Sigmoid colon (tissue), 7 donors: ENCODE measurements around the gene ESRRA. TPM values are rescaled to one million over a fixed set of nuclear protein-coding genes. Genes with fewer than 3 reads are reported as not detected.
A peak's percentile ranks its signal among the peaks of the same experiment; 100 is the strongest.

ENCODE experiments used
- DNase-seq: peaks from one replicate; pipeline ENCODE4 v3.0.0-alpha.2; 2019
- H3K27ac ChIP-seq, 4 donors: fragments of 200-600 bp; sonication (generic); one replicate each; pipeline ENCODE4 v1.5.1; 2016 to 2019; ENCODE audit warnings: mild to moderate bottlenecking in 1 of 4
- H3K27me3 ChIP-seq, 3 donors: fragments of 200-600 bp; sonication (generic); one replicate each; pipeline ENCODE4 v1.5.1; 2019; ENCODE audit warnings: mild to moderate bottlenecking in 1 of 3
- H3K36me3 ChIP-seq, 4 donors: fragments of 200-600 bp; sonication (generic); one replicate each; pipeline ENCODE4 v1.5.1; 2016 to 2019
- H3K4me1 ChIP-seq, 4 donors: fragments of 200-600 bp; sonication (generic); one replicate each; pipeline ENCODE4 v1.5.1; 2017 to 2019
- H3K4me3 ChIP-seq, 4 donors: fragments of 200-600 bp; sonication (generic); one replicate each; pipeline ENCODE4 v1.5.1; 2017 to 2019; ENCODE audit warnings: mild to moderate bottlenecking in 2 of 4, moderate library complexity in 1 of 4
- H3K9me3 ChIP-seq, 4 donors: fragments of 200-600 bp in 3 of 4; sonication (generic) in 3 of 4; one replicate each; pipeline versions ENCODE4 v1.5.1 to v1.6.1; 2013 to 2019
- EP300 ChIP-seq, 4 donors: sonication (generic); formaldehyde crosslinking; IDR thresholded peaks; one replicate each; pipeline ENCODE4 v1.6.1; 2017; ENCODE audit warnings: antibody characterized with exemption in 4 of 4
- POLR2A ChIP-seq, 2 donors: fragments of 450-650 bp; IDR thresholded peaks; one replicate each; pipeline ENCODE4 v1.6.1; 2016; ENCODE audit warnings: antibody characterized with exemption in 2 of 2, mild to moderate bottlenecking in 2 of 2, moderate library complexity in 2 of 2
- POLR2AphosphoS5 ChIP-seq, 4 donors: sonication (generic); formaldehyde crosslinking; IDR thresholded peaks; one replicate each; pipeline ENCODE4 v1.6.1; 2017; ENCODE audit warnings: antibody characterized with exemption in 4 of 4
- WGBS, 2 donors: extraction: QIAGEN DNeasy Blood & Tissue Kit; methylation state at CpG; one replicate each; pipeline ENCODE4 v1.1.7; 2013; 5-methylcytosine and 5-hydroxymethylcytosine counted together
- intact Hi-C: fragments of 100-400 bp; cut with DNase I; formaldehyde crosslinking; loops from one replicate; pipeline ENCODE4 v1.15.1; 2023
- polyA plus RNA-seq, 3 donors: library from polyadenylated mRNA; stranded (reverse); fragments of 200-250 nt; gene quantifications; one replicate each; pipeline ENCODE4 v1.2.3, GENCODE V29; 2013
- total RNA-seq, 4 donors: library from RNA; depleted of rRNA; stranded (reverse); fragments of >200 nt; gene quantifications; one replicate each; pipeline ENCODE4 v1.1.0, GENCODE V29; 2016
- TF ChIP-seq, protein P1 (sequence below), 4 experiments: fragments of 450-650 bp in 3 of 4; fragments of 200-600 bp in 1 of 4; IDR thresholded peaks; one replicate each; pipeline ENCODE4 v1.5.1; 2016 to 2019; ENCODE audit warnings: antibody characterized with exemption in 4 of 4, mild to moderate bottlenecking in 3 of 4, moderate library complexity in 2 of 4
- donor health status: healthy with polysubstance abuse.
- donor health status: Bipolar disorder and iron deficiency.
- donor health status: healthy.

Gene ESRRA
- total and polyA plus RNA-seq, 7 donors: 39.9 to 244 (median 48.7) TPM

DNA sequence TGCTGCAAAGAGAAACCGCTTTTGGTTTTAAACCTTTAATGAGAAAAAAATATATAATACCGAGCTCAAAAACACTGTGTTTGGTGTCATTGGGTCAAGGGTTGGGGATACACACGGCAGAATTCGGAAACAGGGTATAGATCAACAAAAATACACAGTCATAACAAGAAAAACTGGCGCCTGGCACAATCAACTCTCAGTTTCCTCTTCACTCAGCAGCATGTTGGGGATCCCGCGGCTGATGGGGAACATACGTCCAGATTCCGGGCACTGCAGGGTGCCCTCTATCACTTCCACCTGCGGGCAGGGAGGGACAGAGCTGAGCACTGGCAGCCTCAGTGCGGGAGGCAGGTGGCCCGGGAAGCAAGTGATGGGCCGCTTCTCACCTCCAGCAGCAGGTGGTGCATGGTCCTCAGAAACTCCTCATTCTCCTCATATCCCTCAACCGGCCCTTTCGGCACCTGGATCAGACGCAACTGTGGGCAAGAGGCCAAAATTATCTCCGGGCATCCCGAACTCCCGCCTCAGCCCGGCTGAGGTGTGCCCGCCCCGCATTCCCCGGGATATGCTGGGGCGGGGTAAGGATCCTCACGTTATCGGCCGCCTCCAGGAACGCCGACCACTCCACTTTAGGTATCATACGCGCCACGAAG, 11.5 kb downstream of the ESRRA start:
- intact Hi-C loops: no loop called here
- WGBS, 2 donors: 2 to 6% methylated on average over 32 of the region's 32 CpGs
- TF ChIP-seq, protein P1, sequence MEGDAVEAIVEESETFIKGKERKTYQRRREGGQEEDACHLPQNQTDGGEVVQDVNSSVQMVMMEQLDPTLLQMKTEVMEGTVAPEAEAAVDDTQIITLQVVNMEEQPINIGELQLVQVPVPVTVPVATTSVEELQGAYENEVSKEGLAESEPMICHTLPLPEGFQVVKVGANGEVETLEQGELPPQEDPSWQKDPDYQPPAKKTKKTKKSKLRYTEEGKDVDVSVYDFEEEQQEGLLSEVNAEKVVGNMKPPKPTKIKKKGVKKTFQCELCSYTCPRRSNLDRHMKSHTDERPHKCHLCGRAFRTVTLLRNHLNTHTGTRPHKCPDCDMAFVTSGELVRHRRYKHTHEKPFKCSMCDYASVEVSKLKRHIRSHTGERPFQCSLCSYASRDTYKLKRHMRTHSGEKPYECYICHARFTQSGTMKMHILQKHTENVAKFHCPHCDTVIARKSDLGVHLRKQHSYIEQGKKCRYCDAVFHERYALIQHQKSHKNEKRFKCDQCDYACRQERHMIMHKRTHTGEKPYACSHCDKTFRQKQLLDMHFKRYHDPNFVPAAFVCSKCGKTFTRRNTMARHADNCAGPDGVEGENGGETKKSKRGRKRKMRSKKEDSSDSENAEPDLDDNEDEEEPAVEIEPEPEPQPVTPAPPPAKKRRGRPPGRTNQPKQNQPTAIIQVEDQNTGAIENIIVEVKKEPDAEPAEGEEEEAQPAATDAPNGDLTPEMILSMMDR (IDR thresholded peaks at IDR 0.05): no peak
- peak in 1 of 4 donors; percentile 22 for TF ChIP-seq EP300 (IDR thresholded peaks at IDR 0.05)
- Histone ChIP-seq H3K4me3 (peak overlapping the region; percentile 83 to 98 (median 86)), H3K9me3 (no peaks in the 10 kb centered on the region), H3K4me1 (peaks cover 0 to 24% (median 22%) of the 10 kb centered on the region in 4 donors), H3K36me3 (peaks cover 10 to 39% (median 17%) of the 10 kb centered on the region in 4 donors), H3K27ac (peak overlapping the region; percentile 98 to 99 (median 98)), H3K27me3 (no peaks in the 10 kb centered on the region)
- no peak for DNase-seq

DNA sequence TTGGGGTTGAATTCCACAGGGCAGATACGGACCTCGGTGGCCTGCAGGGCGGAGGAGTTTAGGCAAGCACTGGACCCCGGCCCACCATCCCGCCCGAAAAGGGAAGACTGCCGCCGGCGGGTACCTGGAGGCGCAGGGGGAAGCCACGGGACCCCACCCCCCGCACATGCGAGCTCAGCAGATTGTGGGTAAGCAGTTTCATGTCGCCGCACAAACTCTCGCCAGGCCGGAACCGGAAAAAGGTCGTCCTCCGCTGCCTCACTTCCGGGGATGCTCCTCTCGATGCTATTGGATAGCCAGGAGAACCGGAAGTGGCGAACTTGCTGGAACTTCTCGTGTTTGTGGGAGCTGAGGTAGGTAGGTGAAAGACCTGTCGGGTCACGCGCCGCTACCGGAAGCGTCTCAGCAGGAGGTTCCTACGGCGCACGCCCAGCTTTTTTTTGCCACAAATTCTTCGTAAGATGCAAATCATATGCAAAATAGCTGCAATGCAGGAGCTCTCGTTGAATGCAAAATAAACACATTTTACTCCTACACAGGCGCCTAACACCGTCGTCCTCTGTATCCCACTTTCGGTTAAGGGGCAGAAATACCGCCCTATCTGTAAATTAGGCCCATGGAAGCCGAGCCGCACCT, 12.1 kb downstream of the ESRRA start, which contains the start of gene TRMT112:
Gene TRMT112 (minus strand): TSS at position 235 of the 636 bp plus-strand sequence. CDS start 33 bp downstream, at position 202.
- peak; percentile 99 for DNase-seq
- peak within 1 kb of the TSS; percentile 83 to 98 (median 86) for H3K4me3 ChIP-seq
- intact Hi-C loops: no loop called here
- peak within 1 kb of the TSS; percentile 98 to 99 (median 98) for H3K27ac ChIP-seq
- no peaks in the 10 kb centered on the region for H3K9me3 ChIP-seq
- H3K36me3 ChIP-seq: peaks cover 10 to 45% (median 17%) of the 10 kb centered on the region in 4 donors
- TF ChIP-seq POLR2A (IDR thresholded peaks at IDR 0.05) (peak; percentile 86 to 89), EP300 (IDR thresholded peaks at IDR 0.05) (peak in 1 of 4 donors; percentile 46), POLR2AphosphoS5 (IDR thresholded peaks at IDR 0.05) (peak; percentile 93 to 97 (median 96))
- TF ChIP-seq, protein P1 (IDR thresholded peaks at IDR 0.05): no peak
- H3K27me3 ChIP-seq: no peaks in the 10 kb centered on the region
- WGBS, 2 donors: 0% methylated on average over 43 of the region's 43 CpGs
- H3K4me1 ChIP-seq: peaks cover 0 to 24% (median 22%) of the 10 kb centered on the region in 4 donors

DNA sequence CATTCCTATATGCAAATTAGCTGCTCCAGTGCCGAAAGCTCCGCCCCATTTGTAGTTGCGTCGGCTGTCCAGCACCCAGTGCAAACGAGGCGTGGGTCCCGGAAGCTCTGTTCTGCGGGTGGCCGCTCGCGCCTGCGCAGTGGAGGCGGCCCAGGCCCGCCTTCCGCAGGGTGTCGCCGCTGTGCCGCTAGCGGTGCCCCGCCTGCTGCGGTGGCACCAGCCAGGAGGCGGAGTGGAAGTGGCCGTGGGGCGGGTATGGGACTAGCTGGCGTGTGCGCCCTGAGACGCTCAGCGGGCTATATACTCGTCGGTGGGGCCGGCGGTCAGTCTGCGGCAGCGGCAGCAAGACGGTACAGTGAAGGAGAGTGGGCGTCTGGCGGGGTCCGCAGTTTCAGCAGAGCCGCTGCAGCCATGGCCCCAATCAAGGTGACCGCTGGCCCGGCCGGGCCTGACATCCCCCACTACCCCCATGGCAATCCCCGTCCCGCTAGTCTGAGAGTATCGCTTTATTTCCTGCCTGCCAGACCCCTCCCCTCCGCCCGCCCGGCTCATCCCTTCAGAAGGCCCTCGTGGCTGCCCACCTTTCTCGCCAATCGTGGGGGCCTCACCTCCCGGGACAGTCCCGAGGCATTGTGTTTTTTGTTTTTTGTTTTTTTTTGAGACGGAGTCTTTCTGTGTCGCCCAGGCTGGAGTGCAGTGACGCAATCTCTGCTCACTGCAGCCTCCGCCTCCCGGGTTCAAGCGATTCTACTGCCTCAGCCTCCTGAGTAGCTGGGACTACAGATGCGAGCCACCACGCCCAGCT, 12.8 kb downstream of the ESRRA start, which contains the start of gene PRDX5:
Gene PRDX5 (plus strand): TSS at position 161 of the 805 bp plus-strand sequence. CDS start 95 bp downstream, at position 256.
- WGBS, 2 donors: 1% methylated on average over 61 of the region's 61 CpGs
- intact Hi-C loops: loop anchor here (1.0 to 2.0 kb wide), 2 partner anchors 25 to 37 kb away; no protein-coding TSS in a partner anchor
- H3K4me1 ChIP-seq: peaks cover 0 to 24% (median 22%) of the 10 kb centered on the region in 4 donors
- H3K27ac ChIP-seq: peak within 1 kb of the TSS; percentile 98 to 99 (median 98)
- H3K9me3 ChIP-seq: no peaks in the 10 kb centered on the region
- no peaks in the 10 kb centered on the region for H3K27me3 ChIP-seq
- TF ChIP-seq POLR2A (IDR thresholded peaks at IDR 0.05) (peak; percentile 87 to 94), EP300 (IDR thresholded peaks at IDR 0.05) (no peak), POLR2AphosphoS5 (IDR thresholded peaks at IDR 0.05) (peak; percentile 93 to 97 (median 96))
- TF ChIP-seq, protein P1 (IDR thresholded peaks at IDR 0.05): peak in 1 of 4 experiments; percentile 11
- peaks cover 10 to 49% (median 17%) of the 10 kb centered on the region in 4 donors for H3K36me3 ChIP-seq
- H3K4me3 ChIP-seq: peak within 1 kb of the TSS; percentile 83 to 98 (median 86)
- peak; percentile 99 for DNase-seq
